Measurements from ENCODE around the gene ZDHHC7. TPM values are rescaled to one million over a fixed set of nuclear protein-coding genes. Genes with fewer than 3 reads are reported as not detected.

The ZDHHC7 gene
- total RNA-seq, 1 donor from 2014 or later: 61.4 TPM

DNA sequence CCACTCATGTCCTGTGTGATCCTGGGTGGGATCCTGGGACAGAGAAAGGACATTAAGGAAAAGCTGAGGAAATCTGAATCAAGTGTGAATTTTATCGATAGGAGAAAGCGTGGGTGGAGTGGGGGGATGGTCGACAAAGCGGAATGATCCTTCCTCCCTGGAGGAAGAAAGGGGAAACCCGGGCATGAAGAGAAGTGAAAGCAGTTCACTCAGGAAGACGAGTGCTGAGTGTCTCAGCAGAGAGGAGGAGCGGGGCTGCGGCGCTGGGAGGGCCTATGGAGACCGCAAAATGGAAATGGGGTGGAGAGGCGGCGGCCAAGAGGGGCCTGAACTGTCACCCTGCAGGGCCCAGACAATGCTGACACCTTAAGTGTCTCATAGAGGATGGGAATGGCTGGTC, 8.7 kb downstream of the ZDHHC7 start:
- no peak overlapping the region for H3K4me3 ChIP-seq (ENCODE audit: low read depth, low read length)
- TF ChIP-seq, protein P1, sequence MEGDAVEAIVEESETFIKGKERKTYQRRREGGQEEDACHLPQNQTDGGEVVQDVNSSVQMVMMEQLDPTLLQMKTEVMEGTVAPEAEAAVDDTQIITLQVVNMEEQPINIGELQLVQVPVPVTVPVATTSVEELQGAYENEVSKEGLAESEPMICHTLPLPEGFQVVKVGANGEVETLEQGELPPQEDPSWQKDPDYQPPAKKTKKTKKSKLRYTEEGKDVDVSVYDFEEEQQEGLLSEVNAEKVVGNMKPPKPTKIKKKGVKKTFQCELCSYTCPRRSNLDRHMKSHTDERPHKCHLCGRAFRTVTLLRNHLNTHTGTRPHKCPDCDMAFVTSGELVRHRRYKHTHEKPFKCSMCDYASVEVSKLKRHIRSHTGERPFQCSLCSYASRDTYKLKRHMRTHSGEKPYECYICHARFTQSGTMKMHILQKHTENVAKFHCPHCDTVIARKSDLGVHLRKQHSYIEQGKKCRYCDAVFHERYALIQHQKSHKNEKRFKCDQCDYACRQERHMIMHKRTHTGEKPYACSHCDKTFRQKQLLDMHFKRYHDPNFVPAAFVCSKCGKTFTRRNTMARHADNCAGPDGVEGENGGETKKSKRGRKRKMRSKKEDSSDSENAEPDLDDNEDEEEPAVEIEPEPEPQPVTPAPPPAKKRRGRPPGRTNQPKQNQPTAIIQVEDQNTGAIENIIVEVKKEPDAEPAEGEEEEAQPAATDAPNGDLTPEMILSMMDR (conservative IDR thresholded peaks at IDR 0.05; ENCODE audit: low read depth, low read length): no peak
- DNase-seq (ENCODE audit: low read depth): no peak

DNA sequence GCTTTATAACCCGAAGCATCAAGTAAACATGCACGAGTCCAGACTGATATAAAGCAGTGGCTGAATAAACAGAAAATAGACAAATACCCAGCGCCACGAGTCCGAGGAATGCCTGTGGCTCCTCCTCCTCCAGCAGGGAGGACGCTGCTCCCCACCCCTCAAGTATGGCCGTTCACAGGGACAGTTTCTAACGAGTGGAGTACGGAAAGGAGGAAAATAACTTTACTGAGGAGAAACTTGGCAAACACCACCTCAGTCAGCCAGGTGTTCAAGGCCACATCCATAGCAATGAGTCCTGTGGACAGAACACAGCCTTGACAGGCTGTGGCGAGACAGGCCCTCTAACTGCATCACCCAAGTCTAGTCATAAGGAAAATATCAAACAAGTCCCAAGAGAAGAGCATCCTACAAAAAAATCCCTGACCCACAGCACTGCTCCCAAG, 9.2 kb downstream of the ZDHHC7 start:
- TF ChIP-seq, protein P1 (conservative IDR thresholded peaks at IDR 0.05; ENCODE audit: low read depth, low read length): no peak
- H3K4me3 ChIP-seq (ENCODE audit: low read depth, low read length): no peak overlapping the region
- no peak for DNase-seq (ENCODE audit: low read depth)

DNA sequence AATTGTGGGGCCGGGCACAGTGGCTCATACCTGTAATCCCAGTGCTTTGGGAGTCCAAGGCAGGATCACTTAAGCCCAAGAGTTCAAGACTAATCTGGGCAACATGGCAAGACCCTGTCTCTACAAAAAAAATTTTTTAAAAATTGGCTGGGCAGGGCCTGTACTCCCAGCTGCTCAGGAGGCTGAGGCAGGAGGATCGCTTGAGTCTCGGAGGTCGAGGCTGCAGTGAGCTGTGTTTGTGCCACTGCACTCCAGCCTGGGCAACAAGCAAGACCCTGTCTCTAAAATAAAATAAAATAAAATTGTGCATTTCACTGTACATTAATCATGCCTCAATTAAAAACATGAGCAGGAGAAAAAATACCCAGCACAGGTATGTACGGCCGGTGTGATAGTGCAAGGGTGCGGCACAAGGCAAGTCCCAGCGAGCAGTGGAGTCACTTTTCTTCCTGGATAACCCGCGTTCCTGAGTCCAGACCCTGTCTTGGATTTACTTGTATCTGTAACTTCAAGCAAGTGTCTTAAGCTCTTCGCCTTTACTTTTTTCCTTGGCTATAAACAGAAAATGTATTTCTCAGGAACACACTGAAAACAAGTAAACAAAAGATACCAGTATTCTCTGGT, 11.4 kb downstream of the ZDHHC7 start:
- no peak overlapping the region for H3K4me3 ChIP-seq (ENCODE audit: low read depth, low read length)
- TF ChIP-seq, protein P1 (conservative IDR thresholded peaks at IDR 0.05; ENCODE audit: low read depth, low read length): no peak
- no peak for DNase-seq (ENCODE audit: low read depth)

DNA sequence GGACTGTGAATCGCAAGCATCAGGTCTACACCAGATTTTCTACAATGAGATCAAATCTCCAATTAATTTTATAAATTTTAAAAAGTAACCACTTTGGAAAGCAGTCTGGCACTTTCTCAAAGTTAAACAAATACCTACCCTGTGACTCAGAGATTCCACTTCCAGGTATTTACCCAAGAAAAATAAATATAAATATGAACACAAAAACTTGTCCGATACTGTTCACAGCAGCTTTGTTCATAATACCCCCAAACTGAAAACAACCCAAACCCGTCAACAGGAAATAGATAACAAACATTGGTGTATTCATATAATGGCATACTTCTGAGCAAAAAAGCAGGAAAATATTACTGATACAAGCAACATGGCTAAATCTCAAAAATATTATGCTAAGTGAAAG, 12.1 kb downstream of the ZDHHC7 start:
- H3K4me3 ChIP-seq (ENCODE audit: low read depth, low read length): no peak overlapping the region
- DNase-seq (ENCODE audit: low read depth): no peak
- TF ChIP-seq, protein P1 (conservative IDR thresholded peaks at IDR 0.05; ENCODE audit: low read depth, low read length): no peak

DNA sequence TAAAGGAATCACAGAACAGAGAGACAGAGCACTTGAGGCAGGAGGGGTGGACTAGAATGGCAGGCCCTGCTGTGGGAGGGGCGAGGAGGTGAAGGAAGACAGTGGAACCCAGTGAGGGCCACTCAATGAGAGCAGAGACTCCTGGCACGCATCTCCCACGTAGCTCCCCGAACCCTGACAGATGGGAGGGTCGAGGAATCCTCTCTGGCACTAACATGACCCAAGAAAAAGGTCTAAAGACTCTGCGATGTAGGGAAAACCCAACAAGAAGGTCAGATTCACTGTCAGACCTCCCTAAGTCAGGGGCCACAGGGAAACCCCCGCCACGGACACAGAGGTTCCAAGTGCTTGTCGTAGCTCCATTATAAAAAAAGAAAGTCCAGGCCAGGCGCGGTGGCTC, 15.0 kb downstream of the ZDHHC7 start:
- no peak for DNase-seq (ENCODE audit: low read depth)
- TF ChIP-seq, protein P1 (conservative IDR thresholded peaks at IDR 0.05; ENCODE audit: low read depth, low read length): no peak
- H3K4me3 ChIP-seq (ENCODE audit: low read depth, low read length): no peak overlapping the region

DNA sequence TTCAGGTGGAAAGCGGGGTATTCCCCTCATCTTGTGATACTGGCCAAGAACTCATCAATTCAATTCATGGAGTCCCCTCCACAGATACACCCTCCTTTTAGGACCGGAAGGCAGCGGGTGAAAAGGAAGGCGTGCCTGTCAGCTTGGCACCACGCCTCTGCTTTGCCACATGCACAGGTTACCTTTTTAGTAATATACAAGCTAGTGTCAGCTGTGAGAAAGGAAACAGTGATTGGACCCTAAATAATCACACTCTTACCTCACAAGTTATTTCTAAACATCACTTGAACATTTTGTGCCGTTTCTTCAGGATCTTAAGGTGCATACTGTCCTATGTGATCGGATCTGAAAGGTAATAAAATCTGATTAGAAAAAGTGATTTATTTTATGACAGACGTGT, 15.7 kb downstream of the ZDHHC7 start:
- TF ChIP-seq, protein P1 (conservative IDR thresholded peaks at IDR 0.05; ENCODE audit: low read depth, low read length): no peak
- no peak for DNase-seq (ENCODE audit: low read depth)
- H3K4me3 ChIP-seq (ENCODE audit: low read depth, low read length): no peak overlapping the region

DNA sequence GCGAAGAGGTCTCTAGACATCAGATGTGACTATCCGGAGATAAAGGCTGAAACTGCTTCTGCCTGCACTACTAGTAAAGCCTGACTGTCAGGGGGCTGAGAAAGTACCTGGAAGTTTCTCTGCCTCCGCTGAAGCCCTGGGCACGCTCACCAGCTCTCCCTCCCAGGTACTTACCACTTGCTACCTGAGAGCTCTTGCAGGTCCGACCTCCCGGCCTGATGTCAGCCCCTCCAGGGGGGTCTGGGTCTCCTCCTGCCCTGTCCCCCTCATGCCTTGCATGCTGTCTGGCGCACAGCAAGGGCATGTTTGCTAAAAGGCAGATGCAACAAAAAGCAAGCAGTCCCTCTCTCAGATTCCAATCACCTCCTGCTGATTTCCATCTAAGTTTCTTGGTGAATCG, 17.4 kb downstream of the ZDHHC7 start:
- DNase-seq (ENCODE audit: low read depth): no peak
- H3K4me3 ChIP-seq (ENCODE audit: low read depth, low read length): no peak overlapping the region
- TF ChIP-seq, protein P1 (conservative IDR thresholded peaks at IDR 0.05; ENCODE audit: low read depth, low read length): no peak
